Ovary (tissue), 3 donors: Measurements from ENCODE around the gene LAMB1.

Experiments used
- CTCF ChIP-seq, 3 donors: fragments of 450-650 bp in 2 of 3; fragments of 200-600 bp in 1 of 3; IDR thresholded peaks; one replicate each; pipeline versions ENCODE4 v1.5.1 to v1.8.0; 2016 to 2022; ENCODE audit warnings: antibody characterized with exemption in 3 of 3, mild to moderate bottlenecking in 1 of 3
- EP300 ChIP-seq: sonication (generic); formaldehyde crosslinking; IDR thresholded peaks from one replicate; pipeline ENCODE4 v1.6.1; 2017; ENCODE audit warnings: antibody characterized with exemption
- POLR2A ChIP-seq: fragments of 450-650 bp; IDR thresholded peaks from one replicate; pipeline ENCODE4 v1.6.1; 2017; ENCODE audit warnings: antibody characterized with exemption, mild to moderate bottlenecking, moderate library complexity
- donor health status: DM: no; HTN: no; CAD: no.

GRCh38 chr7:107890962-107891635 is 111.9 kb downstream of the LAMB1 start, which contains the start of gene DLD:
- TF ChIP-seq CTCF (IDR thresholded peaks at IDR 0.05) (peak in 2 of 3 donors; percentile 36 to 37), POLR2A (peak; percentile 92), EP300 (no peak)
